ENCODE measurements around the gene STIP1. TPM values are rescaled to one million over a fixed set of nuclear protein-coding genes. Genes with fewer than 3 reads are reported as not detected.
A peak's percentile ranks its signal among the peaks of the same experiment; 100 is the strongest.

The STIP1 gene
- 174 and 201 TPM in 2 replicates for total RNA-seq

DNA sequence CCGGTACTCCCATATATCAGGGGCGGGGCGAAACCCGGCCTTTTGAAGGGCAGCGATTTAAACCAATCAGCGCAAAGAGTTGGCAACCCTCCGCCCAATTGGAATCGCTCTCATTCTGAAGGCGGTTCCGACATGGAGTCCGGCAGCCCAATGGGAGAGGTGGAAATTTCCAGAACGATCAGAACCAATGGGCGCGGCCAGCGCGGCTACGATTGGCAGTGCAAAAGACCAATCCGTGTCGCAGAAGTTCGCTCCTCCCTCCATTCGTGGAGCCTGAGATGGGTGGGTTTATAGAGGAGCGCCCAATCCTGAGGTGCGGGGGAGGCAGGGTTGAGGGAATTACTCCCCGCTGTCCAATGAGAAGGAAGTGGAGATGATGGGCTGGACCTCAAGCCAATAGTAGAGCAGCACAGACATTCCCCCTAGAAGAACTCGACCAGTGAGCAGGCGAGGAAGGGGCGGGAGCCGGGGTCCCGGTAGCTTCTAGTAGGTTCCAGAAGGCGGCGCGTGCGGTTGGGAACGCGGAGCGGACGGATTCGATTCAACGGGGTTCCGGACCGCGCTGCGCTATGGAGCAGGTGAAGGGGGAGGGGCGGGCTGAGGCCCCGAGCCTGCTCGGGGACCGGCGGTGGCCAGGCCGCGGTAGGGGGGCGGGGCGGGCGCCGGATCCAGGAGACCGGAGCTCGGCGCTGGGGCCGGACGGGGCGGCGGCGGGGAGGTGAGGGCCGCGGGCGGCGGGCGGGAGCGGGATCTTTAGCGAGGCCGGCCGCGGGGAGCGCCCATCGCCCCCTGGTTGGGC lies at the start of gene STIP1:
STIP1 (plus strand) TSS at position 479 of the 799 bp plus-strand sequence; CDS start at position 570, 91 bp downstream.
- DNase-seq (ENCODE audit: low read depth) = peak; percentile 100

DNA sequence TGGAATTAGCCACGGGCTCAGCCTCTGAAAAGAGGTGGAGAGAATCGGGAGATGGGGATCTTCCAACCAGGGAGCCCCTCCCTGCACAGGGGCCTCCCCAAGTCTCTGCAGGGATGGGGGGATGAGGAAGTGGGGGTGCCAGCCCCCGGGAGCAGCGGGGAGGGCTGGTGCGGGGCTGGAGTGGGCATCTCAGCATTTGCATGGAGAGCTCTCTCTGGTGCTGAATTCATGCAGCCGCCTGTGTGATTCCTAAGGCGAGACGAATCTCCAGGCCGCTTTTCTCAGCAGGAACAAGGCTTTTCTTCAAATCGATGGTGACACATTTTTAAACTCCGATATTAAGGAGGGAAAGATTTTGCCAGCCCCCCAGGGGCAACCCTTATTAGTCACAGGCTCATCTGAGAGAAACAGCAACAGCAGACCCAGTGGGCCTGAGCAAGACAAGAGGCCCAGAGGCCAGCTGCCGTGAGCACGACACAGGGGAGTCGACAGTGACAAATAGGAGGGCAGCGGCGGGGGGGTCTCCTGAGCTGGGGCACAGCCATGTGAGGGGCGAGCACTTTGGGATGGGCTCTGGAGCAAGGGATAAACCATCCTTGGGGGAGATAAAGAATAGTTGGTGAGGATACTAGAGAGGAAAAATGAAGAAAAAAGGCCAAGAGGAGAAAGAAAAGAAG lies 49.1 kb upstream of the STIP1 start:
- no peak for DNase-seq (ENCODE audit: low read depth)

DNA sequence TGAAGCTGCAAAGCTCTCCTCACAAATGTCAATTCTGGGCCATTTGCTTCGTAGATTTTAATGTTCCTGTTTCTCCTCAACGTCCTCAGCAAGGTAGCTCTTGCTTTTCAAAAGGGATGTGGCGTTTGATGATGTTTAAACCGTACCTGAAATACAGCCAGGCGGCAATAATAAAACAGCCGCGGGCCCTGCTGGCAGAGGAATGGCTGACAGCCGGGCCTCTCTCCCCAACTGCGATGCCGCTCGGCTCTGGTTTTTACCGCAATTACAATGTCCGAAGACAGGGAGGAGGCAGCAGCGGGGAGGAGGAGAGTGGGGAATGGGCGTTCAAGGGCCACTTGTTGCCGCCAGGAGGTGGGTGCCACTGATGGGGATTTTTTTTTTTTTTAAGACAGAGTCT lies 47.6 kb upstream of the STIP1 start:
- no peak for DNase-seq (ENCODE audit: low read depth)

DNA sequence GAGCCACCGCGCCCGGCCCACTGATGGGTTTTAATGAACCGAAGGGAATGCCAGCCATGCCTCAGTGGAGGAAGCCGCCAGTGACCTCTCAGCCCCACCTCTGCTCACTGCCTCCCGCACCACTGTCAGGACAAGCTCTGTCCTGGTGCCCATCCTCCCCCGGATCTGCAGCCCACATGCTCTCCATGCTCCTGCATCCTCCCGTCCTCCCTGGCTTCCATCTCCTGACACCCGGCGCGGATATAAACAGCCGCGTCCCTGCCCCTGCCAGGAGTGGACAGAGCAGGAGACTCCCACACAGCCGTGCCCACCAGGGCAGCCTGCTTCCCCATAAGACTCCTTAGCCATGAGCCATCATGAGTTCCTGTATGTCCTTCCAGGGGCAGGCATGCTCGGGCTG lies 46.9 kb upstream of the STIP1 start:
- DNase-seq (ENCODE audit: low read depth) = no peak

DNA sequence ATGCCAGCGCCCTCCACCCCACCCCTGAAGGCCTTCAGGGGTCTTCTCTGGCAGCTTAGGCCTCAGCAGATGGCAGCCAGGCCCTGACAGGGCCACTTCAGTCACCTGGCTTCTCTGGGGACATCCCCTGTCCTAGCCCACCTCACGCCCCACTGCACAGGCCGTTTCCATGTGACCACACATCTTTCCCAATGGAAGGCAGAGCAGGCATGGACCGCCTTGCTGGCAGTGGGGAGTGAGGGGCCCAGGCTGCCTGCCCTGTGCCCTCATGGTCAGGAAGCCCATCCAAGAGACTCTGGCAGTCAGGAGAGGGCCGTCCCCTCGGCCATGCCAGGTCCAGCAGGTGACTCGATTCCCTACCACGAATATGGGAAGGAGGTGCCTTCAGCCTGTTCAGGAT lies 45.9 kb upstream of the STIP1 start:
- no peak for DNase-seq (ENCODE audit: low read depth)

DNA sequence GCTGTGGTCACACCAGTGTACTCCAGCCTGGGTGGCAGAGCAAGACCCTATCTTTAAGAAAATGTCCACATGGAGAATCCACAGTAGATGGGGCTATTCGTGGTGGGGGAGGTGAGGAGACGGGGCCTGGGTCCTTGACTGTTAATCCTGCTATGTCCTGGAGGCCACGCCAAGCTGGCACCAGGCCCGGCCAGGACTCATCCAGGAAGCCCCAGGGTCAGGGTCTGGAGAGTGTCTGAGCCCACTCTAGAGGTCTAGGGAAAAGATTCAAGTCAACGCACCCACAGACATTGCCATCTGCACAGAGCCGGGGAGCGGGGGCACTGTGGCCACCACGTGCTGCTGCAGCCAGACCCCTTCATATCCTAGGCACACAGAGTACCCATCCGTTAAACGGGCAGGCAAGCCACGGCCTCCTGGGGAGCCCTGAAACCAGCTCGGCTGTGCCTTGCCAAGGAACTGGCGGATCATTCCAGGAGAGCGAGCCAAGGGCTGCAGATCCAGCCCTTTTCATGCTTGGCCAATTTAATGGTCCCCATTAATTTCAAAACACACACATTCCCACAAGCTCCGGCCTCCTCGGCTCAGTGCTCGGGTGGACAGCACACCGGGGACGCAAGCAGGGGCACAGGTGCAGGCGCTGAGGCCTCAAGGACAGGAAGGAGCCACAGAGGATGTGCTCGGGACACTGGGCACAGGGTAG lies 44.7 kb upstream of the STIP1 start:
- DNase-seq (ENCODE audit: low read depth) = peak; percentile 86

DNA sequence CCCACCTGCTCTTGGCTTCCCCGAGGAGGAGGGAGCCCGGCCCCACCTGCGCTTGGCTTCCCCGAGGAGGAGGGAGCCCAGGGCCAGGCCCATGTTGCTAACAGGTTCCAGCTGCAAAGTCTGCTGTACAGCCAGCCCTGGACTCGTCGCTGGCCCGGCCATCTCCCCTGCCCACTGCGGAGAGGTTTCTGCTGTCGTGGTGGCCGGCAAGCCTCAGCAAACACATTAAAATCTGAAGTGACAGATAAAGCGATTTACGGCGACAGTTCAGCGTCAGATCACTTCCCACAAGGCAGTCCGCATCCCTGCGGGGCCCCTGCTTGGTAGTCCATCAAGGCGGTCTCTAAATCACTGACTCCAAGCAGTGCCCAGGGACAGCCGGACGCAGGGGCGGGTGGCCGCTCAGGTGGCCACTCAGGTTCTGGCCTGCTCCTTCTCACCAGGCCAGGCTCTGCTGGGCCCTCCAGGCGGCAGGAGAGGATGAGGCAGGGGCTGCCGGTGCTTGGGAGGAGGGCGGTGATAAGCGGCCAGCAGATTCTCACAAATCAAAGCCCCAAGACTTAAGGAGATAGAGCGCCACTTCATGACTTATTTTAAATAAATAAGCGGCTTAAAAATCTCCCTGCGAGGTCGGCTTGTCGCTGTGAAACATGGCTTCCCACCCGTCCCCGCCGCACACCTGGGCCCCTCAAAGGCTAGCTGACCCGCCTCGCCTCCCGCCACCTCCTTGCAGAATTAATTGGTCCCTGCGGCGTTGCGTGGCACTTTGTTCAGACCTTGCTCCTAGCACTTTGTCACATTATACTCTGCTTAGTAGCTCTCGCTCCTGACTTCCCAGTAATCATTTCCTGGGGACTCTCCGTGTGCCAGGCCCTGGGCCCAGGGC lies 41.1 kb upstream of the STIP1 start:
- DNase-seq (ENCODE audit: low read depth) = no peak

DNA sequence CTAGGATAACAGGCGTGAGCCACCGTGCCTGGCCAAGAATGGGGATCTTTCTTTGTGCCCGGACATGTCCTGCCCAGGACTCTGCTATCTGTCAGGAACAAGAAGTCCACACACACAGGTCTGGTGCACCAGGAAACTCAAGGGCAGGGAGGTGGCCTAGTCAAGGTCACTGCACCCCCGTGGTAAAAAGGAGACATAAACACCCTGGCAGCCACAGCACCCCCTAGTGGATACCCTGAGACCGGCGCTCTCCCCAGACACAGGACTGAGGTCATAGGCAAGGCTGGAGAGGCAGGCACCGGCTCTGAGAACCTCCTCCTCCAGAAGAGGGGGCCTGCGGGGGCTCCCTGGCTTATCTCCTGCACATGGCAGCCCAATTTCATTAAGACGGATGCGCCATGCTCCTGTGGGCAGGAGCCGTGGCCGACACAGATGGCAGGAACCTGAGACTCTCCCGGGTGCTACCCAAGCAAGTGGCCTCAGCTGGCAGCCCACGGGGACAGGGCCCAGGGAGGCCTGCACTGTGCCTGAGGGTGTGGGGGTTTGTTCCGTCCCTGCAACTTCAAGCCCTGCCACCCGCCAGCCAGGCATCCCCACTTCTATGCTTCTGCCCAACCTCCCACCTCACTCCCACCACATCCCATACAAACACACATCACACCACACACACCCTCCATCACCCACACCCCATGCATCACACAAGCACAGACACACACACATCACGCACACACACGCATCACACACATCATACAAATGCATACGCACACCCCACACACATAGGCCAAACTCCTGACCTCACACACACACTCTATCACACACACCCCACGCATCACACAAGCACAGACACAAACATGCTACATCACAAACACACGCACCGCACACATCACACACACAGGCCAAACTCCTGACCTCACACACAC lies 39.7 kb upstream of the STIP1 start:
- DNase-seq (ENCODE audit: low read depth) = no peak

DNA sequence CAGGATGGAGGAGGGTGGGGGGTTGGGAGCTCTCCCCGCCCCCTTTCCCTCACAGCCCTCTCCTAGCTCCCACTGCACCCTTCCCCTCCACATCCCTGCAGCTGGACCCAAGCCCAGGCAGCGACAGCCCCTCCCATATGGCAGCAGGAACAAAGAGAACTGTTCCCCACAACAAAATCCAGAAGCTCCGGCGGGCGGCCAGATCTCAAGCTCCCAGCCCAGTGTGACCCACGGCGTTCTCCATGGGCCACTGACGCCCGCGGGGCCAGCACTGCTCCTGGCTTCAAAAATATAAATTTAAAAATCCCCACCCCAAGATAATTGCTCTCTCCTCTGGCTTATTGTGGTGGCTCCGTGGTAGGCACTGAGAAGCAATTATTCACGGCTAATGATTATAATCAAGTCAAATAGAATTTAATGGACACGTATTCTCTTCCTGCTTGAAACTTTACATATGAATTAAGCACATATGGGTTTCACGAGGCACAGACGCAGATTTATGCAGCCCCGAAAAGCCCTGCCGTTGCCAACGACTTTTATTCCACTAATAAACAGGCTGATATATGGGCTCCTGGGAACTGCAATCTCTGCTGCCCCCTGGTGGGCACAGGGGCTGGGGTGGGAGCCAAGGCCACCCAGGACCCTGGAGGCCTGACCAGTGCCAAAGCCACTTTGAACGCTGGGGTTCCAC lies 37.6 kb upstream of the STIP1 start:
- DNase-seq (ENCODE audit: low read depth) = no peak

DNA sequence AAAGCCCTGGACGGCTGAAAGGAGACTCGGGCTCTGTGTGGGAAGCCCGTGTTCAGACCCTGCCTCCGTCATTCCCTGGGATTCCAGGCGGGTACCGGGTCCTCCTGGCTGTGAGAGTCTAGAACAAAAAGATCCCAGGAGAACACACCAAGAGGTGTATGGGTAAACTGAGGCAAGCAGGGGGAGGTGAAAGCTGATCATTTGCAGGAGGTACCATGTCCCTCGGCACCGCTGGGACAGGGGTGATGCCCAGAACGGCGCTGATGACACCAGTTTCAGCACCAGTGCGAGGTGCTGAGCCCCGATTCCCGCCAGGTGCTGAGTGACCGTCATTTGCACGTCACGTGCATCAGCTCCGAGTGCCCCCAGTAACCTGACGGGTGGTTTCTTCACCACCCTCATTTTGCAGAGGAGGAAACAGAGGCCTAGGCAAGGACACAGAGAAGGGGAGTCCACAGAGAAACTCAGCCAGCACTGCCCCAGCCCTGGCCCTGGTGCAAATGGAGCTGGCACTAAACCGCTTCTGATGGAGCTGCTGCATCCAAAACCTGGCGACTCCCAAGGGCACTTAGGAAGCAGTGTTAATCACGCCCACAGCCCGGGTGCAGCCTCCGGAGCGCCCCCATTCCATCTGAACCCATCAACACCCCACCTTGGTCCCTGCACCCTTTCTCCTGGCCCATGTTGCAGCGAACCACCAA lies 36.9 kb upstream of the STIP1 start:
- DNase-seq (ENCODE audit: low read depth) = no peak

DNA sequence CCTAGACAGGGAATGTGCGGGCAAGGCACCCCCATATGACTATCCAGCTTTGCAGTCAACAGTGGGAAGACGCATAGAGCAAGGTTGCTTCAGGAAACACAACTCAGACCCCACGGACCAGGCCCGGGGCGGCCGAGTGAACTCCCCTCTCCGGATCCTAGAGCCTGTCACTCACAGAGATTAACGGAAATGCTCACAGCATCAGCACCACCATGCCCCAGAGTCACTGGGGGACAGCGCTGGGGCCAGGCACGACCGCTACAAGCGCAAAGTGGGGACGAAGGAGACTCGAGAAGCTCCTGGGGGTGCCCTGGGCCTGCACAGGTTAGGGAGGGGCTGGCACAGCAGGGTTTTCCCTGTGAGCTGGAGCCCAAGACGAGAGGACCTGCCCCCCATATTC lies 35.9 kb upstream of the STIP1 start:
- no peak for DNase-seq (ENCODE audit: low read depth)

DNA sequence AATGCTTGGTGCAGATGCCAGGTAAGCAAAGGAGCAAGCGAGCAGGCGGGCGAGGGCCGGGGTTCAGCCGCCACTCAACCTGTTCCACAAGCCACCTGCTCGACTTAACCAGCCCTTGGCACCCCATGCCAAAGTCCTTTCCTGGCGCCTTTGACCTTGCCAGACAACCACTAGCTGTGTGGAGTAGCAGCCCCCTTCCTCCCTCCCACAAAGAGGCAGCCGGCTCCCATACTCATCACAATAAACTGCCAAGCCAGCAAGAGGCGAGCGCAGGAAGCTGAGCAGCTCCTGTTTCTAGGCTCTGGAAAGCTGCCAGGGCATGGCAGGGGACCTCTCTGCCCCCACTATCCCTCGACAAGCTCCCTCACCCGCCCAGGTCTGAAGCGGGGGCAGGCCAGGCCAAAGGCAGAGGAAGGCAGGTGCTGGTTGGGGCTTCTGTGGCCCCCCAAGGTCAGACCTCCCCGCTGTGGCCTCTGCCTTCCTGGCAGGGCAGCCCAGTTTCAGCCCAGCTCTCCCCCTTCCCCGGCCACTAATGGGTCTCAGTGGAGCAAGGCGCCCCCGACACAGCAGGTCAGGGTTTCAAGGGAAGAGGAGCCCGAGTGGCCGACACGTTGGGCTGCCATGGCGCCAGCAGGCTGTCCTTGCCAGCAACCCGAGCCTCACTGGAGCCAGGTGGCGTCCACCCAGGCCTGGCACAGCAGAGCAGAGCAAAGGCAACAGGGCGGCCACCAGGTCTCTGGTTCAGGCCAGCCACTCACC lies 35.3 kb upstream of the STIP1 start:
- no peak for DNase-seq (ENCODE audit: low read depth)

DNA sequence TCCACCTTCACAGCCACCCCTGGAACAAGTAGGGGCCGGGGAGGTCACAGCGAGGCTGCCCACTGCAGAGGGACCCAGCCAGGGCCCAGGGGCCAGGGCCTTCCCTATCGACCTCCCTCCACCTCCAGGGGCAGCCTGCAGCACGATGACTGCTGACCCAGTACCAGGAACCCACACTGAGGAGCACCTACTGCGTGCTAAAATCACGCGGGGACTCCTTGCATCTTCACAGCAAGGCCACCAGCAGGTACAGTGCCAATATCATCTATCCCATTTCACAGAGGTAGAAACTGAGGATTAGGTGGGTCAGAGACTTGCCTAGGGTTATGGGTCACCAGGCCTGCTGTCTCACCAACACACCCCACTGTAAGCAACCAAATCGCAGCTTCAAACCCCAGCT lies 34.6 kb upstream of the STIP1 start:
- DNase-seq (ENCODE audit: low read depth) = no peak

DNA sequence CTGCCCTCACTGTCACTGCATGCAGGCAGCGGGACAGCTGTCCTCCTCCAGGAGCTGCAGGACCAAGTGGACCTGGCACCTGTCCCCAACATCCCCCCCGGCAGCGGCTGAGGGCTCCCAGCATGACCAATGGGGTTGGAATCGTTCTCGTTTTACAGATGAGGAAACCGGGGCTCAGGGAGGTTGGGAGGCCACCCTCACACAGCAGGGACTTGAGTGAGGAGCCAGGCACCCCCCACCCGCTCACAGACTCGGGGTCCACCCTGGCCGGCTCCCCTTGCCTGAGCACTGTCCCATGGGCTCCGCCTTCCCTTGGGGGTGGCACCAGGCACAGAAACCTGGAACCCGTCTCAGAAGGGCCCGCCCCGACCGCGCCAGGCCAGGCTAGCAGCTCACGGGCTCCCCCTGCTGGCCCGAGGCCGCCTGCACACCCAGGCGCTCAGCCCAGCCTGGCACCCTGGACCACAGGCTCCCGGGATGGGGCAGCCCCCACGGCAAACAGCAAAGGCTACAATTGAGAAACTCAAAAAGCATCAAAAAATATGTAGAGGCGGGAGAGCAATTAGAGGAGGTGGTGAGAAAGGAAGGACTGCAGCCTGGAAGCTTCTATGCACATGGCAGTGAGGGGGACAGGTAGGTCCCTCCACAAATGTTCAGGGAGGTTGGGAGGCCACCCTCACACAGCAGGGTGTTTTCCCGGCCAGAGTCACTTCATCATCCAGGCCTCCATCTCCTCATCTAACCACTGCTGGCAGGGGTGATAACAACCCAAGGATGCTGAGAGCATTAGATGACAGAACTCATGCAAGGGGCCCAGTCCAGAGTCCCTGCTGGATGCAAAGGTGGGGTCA lies 32.9 kb upstream of the STIP1 start:
- no peak for DNase-seq (ENCODE audit: low read depth)

DNA sequence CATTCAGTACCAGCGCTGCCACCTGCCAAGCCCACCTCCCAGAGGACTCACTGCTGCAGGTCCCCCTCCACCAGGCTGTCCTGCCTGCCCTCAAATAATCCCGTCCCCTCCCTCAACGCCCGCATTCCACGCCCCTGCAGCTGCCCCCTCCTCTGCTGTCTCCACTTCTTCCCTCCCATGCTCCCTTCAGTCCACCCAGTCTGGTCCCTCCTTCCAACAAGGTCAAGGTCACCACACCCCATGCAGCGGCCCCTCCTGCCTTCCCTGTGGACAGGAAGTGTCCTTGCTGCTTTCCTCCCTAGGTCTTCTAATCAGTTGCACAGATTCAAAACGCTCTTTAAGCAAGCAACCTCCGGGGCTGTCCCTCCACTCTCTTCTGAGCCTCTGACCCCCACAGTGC lies 32.2 kb upstream of the STIP1 start:
- no peak for DNase-seq (ENCODE audit: low read depth)

DNA sequence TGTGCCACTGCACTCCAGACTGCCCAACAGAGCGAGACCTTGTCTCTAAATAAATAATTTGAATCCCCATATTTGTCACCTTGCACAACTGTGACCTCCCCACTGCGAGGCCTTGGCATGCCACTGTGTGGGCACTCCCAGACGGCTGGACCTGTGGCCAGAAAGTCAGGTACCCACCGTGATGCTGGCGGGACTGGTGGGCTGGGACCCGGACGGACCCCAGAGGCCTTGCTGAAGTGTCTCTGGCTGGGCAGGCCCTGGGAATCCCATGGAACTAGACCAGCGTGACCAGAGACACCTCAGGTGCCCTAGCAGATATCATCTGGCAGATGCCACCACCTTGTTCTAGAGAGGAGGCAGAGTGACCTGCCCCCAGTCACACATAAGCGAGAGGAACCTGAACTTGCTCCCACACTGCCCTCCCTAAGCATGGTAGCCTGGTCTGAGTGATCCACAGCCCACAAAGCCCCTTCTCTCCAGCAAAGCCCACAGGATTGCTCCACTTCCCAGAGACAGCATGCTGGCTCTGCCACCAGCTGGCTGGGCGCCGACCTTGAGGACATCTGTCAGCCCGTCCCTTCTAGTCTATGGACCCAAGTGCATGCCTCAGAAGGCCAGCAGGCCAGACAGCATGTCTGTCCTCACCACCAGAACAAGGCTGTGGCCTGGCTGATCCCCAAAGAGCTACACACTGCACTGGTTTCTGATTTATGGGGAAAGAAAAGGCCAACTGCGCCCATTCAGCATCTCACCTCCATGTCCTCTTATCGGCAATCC lies 29.5 kb upstream of the STIP1 start:
- DNase-seq (ENCODE audit: low read depth) = no peak

All from renal cortical epithelial cell (primary cell).